HPDE6-E6E7 (cell line): Measurements from ENCODE around the gene ZNF580.
A peak's percentile ranks its signal among the peaks of the same experiment; 100 is the strongest.

ENCODE experiments used
- DNase-seq: peaks from one replicate; pipeline ENCODE4 v3.0.0; 2011; ENCODE audit warnings: missing footprints; ENCODE audit errors: extremely low spot score

ZNF580 gene

DNA sequence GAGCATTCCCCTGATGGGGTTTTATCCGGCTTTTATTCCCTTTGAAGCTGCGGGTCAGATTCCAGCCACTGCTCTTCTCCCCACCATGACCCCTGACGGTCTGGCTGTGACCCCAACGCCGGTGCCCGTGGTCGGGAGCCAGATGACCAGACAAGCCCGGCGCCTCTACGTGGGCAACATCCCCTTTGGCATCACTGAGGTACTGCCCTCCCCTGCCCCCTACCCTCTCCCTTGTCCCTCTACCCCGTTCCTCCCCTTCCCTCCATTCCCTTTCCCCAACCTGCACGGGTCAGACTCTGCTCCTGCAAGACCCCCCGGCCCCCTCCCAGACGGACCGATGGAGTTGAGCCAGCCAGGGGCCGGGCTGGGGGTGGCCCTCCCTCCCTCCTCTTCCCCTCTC lies 20.2 kb downstream of the ZNF580 start:
- no peak for DNase-seq

GRCh38 chr19:55661826-55662225 lies 21.0 kb downstream of the ZNF580 start:
- DNase-seq, result no peak

DNA sequence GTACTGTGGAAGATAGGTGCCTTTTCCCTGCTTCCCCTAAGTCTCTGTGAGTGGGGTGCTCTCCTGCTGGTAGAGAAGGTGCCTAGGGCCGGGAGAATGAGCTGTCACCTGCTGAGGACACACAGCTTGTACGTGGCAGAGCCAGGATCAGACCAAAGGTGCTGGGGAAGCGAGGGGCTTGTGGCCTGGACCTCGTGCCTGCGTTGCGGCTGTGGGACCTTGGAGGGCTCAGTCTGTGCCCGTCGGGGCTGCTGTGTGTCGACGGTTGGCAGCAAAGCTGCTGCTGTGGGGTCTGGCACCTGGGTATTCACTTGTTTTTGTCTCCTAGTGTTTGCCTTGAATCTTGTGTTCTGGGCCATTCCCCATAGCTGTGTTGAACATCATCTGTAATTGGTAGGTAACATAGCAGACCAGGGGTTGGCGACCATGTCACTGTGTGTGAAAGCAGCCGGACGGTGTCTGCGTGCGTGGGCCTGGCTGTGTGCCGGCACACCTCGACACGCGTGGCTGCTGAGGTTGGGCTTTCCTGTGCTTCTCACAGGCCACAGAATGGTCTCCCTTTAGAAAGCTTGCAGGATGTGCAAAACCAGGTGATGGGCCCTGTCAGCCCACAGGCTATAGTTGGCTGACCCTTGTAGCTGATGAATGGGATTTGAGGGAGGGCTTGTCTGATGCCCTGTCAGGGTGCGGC lies 23.2 kb downstream of the ZNF580 start:
- no peak for DNase-seq

- DNase-seq, result no peak
Observed at GRCh38 chr19:55666343-55667005, 25.7 kb downstream of the ZNF580 start.

- DNase-seq, result no peak
Observed at GRCh38 chr19:55667006-55667381, 26.2 kb downstream of the ZNF580 start.

GRCh38 chr19:55667511-55667910 lies 26.7 kb downstream of the ZNF580 start:
- DNase-seq, result no peak

DNA sequence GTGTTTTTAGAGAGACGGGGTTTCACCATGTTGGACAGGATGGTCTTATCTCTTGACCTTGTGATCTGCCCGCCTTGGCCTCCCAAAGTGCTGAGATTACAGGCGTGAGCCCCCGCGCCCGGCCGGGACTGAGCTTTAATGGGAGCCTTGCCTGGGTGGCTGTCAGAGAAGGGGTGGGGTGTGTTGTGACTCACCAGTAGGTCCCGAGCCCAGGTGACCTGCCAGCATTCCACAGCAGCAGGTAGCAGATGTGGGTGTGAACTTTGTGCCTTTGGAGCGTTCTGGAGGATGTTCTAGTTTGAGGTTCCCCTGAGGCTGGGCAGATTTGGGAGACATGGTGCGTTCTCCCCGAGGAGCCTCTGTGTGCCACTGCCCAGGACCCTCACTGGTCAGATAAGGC lies 27.2 kb downstream of the ZNF580 start:
- peak; percentile 66 for DNase-seq

DNA sequence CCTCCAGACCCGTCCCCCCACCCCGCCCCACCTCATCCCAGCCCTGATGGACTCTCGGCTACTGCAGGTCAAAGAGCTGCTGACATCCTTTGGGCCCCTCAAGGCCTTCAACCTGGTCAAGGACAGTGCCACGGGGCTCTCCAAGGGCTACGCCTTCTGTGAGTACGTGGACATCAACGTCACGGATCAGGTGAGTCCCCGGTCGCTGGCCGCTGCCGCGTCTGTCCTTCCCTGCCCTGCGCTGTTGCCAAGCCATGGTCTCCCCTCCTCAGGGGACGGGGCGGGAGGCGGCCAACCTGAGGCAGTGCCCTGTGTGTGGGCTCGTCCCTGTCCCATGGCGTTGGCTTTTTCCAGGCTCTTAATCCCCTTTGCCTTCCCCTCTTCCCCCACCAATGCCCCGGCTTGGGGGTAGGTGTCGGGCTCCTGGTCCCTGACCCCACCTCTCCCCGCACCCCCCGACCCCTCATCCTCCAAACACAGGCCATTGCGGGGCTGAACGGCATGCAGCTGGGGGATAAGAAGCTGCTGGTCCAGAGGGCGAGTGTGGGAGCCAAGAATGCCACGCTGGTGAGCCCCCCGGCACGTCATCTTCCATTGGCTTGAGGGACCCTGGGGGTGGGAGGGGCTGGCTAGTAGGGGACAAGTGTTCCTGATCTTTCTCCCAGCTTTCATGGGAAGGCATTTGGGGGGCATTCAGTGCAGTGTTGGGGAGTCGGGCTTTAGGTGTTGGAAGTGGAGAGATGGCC lies 28.0 kb downstream of the ZNF580 start:
- DNase-seq, result no peak

- DNase-seq, result no peak
Observed at GRCh38 chr19:55669418-55670279, 28.8 kb downstream of the ZNF580 start.

DNA sequence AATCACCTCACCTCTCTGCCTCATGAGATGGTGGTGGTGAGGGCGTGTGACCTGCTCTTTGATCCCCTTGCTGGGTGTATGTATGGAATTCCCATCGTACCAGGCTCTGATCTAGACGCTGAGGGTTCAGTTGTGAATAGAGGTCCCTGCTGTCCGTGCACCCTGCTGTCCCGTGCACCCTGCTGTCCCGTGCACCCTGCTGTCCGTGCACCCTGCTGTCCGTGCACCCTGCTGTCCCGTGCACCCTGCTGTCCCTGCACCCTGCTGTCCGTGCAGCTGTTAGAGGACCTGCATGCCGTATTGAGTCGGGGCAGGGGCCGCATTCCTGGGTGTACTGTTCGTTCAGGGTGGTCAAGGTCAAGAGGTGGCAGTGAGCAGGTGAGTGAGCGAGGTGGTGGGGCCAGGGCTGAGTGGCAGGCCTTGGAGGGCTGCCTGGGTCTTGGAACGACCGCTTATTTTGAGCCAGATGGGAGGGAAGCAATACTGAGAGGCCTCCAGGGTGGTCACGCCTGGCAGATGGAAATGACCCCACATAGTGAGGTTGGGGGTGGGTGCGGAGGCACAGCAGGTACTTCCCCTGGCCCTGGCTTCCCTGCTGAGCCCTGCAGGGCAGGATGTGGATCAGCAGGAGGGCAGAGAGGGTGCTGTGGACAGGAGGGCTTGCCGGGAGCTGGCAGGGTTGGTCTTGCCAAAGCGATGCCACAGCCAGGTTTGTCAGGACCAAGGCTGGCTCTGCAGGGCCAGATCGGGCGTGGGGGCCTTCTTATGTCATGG lies 29.7 kb downstream of the ZNF580 start:
- no peak for DNase-seq

GRCh38 chr19:55671054-55671378 lies 30.2 kb downstream of the ZNF580 start:
- no peak for DNase-seq

GRCh38 chr19:55672418-55672817 lies 31.6 kb downstream of the ZNF580 start:
- no peak for DNase-seq

GRCh38 chr19:55673465-55673864 lies 32.7 kb downstream of the ZNF580 start:
- no peak for DNase-seq

GRCh38 chr19:55673889-55674288 lies 33.1 kb downstream of the ZNF580 start:
- DNase-seq, result no peak

DNA sequence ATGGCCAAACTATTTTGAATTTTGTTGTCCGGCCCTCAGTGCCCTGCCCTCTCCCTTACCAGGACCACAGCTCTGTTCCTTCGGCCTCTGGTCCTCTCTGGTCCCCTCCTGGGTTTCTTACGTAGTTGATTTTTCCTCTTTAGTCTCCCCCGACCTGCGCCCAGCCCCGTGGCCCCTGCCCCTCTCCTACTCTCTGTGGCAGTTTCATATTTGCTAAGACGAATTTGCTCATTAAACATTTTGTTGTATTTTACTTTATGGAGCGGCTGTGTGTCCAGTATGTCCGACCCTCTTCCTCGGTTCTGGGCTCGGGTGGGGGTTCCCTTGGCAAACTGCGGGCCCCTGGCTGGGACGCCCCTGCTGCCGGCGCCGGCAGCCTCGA lies 33.6 kb downstream of the ZNF580 start:
- no peak for DNase-seq

GRCh38 chr19:55674841-55675660 lies 34.2 kb downstream of the ZNF580 start, which contains the start of gene EPN1:
TSS of gene EPN1 (plus strand) at chr19:55675226. CDS start at chr19:55678628, 3,402 bp downstream.
- peak; percentile 97 for DNase-seq

DNA sequence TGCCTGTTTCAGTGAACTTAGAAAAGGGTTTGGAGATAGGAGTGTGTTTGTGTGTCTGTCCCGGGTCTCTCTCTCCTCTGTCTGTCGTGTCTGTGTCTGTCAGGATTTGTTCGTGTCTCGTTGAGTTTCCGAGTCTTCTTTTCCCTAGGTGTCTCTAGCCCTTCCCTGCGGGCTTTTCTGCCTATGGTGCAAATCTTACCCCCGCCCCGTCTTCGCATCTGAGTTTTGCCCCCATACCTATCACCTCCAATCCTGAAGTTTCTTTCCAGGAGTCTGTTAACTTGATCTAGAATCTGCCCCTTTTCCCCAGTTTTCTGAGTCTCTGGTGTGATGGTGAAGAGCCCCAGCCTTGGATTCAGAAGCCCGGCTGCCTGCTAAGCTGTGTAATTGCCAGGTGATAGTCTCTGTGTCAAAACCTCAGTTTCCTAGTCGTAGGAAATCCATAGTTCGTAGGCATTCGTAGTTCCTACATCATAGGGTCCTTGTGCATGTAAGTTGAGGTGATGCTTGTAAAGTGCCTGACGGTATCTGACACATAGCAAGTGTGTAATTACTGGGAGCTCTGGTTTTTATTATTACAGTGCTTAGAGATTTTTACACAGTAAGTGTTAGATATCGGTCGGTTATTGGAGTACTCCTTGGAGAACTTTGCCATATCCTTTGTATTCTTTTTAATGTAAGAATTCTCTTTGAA lies 35.0 kb downstream of the ZNF580 start:
- no peak for DNase-seq

GRCh38 chr19:55676383-55676782 lies 35.6 kb downstream of the ZNF580 start:
- no peak for DNase-seq

GRCh38 chr19:55676889-55677505 lies 36.2 kb downstream of the ZNF580 start:
- DNase-seq, result no peak
